Measurements from ENCODE around the gene RFNG. TPM values are rescaled to one million over a fixed set of nuclear protein-coding genes. Genes with fewer than 3 reads are reported as not detected.

The RFNG gene
- total RNA-seq, 1 donor, result 13.7 TPM

DNA sequence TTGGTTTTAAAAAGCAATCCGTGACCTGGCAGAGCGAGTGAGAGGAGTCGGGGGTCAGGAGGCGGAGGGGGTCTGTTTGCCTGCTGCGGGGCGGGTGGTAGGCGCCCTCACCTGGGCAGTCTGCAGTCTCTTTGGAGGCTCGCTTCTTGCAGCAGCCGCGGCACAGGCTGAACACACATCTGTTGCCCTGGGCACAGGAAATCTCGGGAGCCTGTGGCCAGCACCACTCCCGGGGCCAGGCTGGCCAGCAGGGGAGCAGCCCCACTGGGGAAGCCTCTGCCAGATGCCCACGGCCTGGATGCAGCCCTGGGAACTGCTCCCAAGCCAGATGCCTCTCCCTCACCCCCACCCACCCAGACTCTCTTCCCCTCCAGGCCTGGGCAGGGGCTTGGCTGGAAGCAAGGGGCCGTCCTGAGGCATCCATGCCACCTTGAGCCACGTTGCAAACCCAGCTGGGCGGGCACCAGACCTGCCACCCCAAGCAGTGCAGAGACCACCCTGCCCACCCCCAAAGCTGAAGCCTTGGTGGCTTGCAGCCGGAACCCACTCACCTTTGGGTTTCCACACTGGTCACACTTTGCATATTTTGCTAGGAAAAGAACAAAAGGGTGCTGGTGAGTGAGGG, 6.7 kb upstream of the RFNG start:
- H3K9me3 ChIP-seq (ENCODE audit: low read depth, low read length), result no peaks in the 10 kb centered on the region
- H3K4me3 ChIP-seq (ENCODE audit: low read length), result no peak overlapping the region
- no peaks in the 10 kb centered on the region for H3K27me3 ChIP-seq (ENCODE audit: insufficient read depth, low read length)
- peaks cover under 1% of the 10 kb centered on the region for H3K4me1 ChIP-seq (ENCODE audit: insufficient read depth, low read length)

DNA sequence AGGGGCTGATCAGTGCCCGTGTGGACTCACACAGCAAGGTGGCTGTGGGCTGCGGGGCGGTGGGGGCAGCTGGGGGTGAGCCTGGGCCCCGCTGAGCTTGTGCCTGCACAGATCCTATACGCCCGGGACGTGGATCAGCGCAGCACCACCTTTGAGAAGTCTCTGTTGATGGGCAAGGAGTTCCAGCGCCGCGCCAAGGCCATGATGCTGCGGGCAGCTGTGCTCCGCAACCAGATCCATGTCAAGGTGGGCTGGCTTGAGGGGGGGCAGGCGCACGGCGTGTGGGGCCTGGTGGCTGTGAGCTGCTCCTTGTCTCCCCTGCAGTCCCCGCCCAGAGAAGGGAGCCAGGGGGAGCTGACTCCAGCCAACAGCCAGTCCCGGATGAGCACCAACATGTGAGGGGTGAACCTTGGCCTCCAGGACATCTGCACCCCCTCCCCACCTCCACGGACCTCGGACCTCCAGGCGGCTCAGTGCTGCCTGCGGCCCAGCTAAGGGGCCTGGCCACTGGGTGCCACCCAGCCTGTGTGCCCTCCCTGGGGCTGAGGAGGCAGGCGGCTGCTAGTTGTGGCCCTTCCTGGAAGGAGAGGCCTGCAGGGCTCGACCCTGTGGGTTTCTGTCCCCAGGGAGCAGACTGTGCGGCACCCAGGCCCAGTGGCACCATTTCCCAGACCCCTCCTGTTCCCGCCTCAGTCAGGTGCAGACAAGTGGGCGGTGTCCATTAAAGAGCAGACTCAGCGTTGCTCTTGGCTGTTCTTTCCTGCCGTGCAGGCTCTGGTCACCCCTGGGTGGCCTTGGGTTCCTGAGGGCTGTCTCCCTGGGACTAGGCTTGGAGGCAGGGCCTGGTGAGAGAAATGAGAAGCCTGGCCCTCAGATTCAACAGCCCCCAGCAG, 5.4 kb upstream of the RFNG start:
- H3K4me3 ChIP-seq (ENCODE audit: low read length), result no peak overlapping the region
- no peaks in the 10 kb centered on the region for H3K27me3 ChIP-seq (ENCODE audit: insufficient read depth, low read length)
- no peaks in the 10 kb centered on the region for H3K9me3 ChIP-seq (ENCODE audit: low read depth, low read length)
- H3K4me1 ChIP-seq (ENCODE audit: insufficient read depth, low read length), result peaks cover 13% of the 10 kb centered on the region

DNA sequence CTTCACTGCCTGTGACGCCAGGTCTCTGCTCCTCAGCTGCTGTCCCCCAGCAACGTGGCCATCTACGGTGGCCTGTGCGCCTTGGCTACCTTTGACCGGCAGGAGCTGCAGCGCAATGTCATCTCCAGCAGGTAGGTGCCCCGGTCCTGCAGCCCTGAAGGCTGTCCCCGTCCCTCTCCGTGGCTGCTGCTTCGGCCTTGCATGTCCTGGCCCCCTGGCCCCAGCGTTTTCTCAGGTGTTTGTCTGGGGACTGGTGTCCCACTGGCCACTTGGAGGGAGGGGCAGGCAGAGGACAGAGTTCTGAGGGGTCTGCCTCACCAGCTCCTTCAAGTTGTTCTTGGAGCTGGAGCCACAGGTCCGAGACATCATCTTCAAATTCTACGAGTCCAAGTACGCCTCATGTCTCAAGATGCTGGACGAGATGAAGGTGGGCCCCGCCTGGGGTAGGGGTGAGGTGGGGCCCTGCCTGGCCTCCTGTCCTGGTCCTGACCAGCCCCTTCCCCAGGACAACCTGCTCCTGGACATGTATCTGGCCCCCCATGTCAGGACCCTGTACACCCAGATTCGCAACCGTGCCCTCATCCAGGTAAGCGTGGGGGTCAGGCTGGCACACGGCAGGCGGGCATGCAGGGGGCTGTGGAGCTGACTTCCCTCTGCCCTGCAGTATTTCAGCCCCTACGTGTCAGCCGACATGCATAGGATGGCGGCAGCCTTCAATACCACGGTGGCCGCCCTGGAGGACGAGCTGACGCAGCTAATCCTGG, 4.5 kb upstream of the RFNG start:
- Histone ChIP-seq H3K9me3 (ENCODE audit: low read depth, low read length) (no peaks in the 10 kb centered on the region), H3K4me1 (ENCODE audit: insufficient read depth, low read length) (peaks cover 13% of the 10 kb centered on the region), H3K4me3 (ENCODE audit: low read length) (no peak overlapping the region), H3K27me3 (ENCODE audit: insufficient read depth, low read length) (no peaks in the 10 kb centered on the region)

- Histone ChIP-seq H3K4me1 (ENCODE audit: insufficient read depth, low read length) (peaks cover 21% of the 10 kb centered on the region), H3K27me3 (ENCODE audit: insufficient read depth, low read length) (no peaks in the 10 kb centered on the region), H3K4me3 (ENCODE audit: low read length) (no peak overlapping the region), H3K9me3 (ENCODE audit: low read depth, low read length) (no peaks in the 10 kb centered on the region)
Observed at GRCh38 chr17:82055023-82055964, 3.7 kb upstream of the RFNG start.

DNA sequence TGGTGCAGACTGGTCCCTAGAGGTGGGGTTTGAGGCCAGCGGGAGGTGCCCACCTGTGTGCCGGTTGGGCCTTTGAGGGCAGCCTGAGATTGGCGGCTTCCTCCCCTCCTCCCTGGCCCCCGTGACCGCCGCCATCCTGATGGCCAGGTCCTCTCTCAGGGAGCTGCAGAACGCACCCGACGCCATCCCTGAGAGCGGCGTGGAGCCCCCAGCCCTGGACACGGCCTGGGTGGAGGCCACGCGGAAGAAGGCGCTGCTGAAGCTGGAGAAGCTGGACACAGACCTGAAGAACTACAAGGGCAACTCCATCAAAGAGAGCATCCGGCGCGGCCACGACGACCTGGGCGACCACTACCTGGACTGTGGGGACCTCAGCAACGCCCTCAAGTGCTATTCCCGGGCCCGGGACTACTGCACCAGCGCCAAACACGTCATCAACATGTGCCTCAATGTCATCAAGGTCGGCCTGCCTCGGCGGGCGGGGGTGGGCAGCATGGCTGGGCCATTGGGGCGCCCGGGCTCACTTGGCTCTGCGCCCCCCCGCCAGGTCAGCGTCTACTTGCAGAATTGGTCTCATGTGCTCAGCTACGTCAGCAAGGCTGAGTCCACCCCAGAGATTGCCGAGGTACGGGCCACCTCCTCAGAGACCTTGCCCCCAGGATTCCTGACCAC, 2.9 kb upstream of the RFNG start:
- Histone ChIP-seq H3K4me1 (ENCODE audit: insufficient read depth, low read length) (peaks cover 21% of the 10 kb centered on the region), H3K27me3 (ENCODE audit: insufficient read depth, low read length) (no peaks in the 10 kb centered on the region), H3K4me3 (ENCODE audit: low read length) (no peak overlapping the region), H3K9me3 (ENCODE audit: low read depth, low read length) (no peaks in the 10 kb centered on the region)

DNA sequence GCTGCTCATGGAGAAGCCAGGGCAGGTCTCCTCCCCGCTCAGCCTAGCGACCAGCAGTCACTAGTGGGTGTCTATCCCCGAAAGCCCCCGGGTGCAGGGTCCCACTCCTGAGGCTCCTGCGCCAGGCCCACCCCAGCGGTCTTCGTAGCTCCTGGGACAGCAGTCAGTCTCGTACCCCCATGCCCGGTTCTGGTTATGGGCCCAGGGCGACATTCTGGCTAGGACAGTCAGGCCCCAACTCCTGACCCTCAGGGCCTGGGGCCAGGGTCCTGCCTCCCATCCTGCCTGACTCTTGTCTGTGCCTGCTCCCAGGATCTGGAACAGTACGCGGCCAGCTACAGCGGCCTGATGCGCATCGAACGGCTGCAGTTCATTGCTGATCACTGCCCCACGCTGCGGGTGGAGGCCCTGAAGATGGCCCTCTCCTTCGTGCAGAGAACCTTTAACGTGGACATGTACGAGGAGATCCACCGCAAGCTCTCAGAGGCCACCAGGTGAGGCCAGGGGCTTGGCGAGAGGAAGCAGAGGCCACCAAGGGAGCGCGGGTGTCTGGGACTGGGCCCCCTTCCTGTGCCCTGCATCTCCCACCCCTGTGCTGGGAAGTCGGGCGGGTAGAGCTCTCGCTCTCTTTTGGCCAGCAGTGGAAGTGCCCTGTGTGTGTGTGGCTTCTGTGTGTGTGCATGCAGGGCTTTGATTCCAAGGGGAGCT, 2.1 kb upstream of the RFNG start:
- H3K4me3 ChIP-seq (ENCODE audit: low read length), result no peak overlapping the region
- H3K4me1 ChIP-seq (ENCODE audit: insufficient read depth, low read length), result peaks cover 21% of the 10 kb centered on the region
- no peaks in the 10 kb centered on the region for H3K27me3 ChIP-seq (ENCODE audit: insufficient read depth, low read length)
- no peaks in the 10 kb centered on the region for H3K9me3 ChIP-seq (ENCODE audit: low read depth, low read length)

DNA sequence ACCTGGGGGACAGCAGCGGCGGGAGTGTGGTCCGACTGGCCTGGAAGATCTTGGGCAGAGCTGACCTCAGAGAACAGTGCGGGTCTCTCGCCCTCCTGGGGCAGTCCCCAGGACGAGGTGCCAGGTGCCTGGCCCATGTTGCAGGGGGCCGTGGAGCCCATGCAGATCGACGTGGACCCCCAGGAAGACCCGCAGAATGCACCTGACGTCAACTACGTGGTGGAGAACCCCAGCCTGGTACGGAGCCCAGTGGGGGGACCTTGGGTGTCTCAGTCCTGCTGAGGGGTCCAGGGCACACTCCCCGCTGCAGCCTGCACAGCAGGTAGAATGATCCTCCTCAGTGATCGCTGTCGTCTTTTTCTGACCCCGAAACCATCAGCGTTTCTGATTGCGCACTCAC, 1.5 kb upstream of the RFNG start:
- H3K9me3 ChIP-seq (ENCODE audit: low read depth, low read length), result no peaks in the 10 kb centered on the region
- H3K4me3 ChIP-seq (ENCODE audit: low read length), result no peak overlapping the region
- H3K27me3 ChIP-seq (ENCODE audit: insufficient read depth, low read length), result no peaks in the 10 kb centered on the region
- peaks cover 21% of the 10 kb centered on the region for H3K4me1 ChIP-seq (ENCODE audit: insufficient read depth, low read length)

GRCh38 chr17:82052638-82053059, 1.0 kb upstream of the RFNG start:
- Histone ChIP-seq H3K4me1 (ENCODE audit: insufficient read depth, low read length) (peaks cover 21% of the 10 kb centered on the region), H3K4me3 (ENCODE audit: low read length) (peak overlapping the region; percentile 56), H3K9me3 (ENCODE audit: low read depth, low read length) (no peaks in the 10 kb centered on the region), H3K27me3 (ENCODE audit: insufficient read depth, low read length) (no peaks in the 10 kb centered on the region)

- Histone ChIP-seq H3K4me1 (ENCODE audit: insufficient read depth, low read length) (peaks cover 21% of the 10 kb centered on the region), H3K27me3 (ENCODE audit: insufficient read depth, low read length) (no peaks in the 10 kb centered on the region), H3K9me3 (ENCODE audit: low read depth, low read length) (no peaks in the 10 kb centered on the region), H3K4me3 (ENCODE audit: low read length) (peak overlapping the region; percentile 56)
Observed at GRCh38 chr17:82050761-82051641, 610 bp downstream of the RFNG start.

DNA sequence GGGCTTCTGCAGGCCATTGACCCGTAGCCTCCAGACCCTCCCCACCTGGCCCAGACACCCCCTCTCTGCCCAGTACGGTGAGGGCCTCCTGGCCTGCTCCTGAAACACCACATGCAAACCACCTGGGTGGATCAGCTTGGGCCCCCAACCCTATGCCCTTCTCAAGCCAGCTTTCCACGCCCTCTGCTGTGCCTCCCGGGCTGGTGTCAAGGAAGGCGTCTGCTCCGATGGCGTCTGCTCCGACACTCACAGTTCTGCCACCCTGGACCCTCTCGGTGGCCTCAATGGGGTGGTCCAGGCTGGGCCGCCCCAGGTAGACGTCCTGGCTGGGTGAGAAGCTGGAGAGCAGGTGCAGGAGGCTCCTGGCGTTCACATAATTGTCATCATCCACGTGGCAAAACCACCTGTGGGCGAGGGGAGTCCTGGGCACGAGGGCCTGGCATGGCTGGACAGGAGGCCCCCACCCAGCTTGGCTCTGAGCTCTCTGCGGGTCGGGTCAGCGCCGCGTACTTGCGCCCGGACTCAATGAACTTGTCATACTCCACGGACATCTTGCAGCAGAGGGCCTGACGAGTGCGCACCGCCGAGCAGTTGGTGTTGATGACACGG, 1.4 kb downstream of the RFNG start:
- no peaks in the 10 kb centered on the region for H3K9me3 ChIP-seq (ENCODE audit: low read depth, low read length)
- no peaks in the 10 kb centered on the region for H3K27me3 ChIP-seq (ENCODE audit: insufficient read depth, low read length)
- peaks cover 21% of the 10 kb centered on the region for H3K4me1 ChIP-seq (ENCODE audit: insufficient read depth, low read length)
- no peak overlapping the region for H3K4me3 ChIP-seq (ENCODE audit: low read length)

DNA sequence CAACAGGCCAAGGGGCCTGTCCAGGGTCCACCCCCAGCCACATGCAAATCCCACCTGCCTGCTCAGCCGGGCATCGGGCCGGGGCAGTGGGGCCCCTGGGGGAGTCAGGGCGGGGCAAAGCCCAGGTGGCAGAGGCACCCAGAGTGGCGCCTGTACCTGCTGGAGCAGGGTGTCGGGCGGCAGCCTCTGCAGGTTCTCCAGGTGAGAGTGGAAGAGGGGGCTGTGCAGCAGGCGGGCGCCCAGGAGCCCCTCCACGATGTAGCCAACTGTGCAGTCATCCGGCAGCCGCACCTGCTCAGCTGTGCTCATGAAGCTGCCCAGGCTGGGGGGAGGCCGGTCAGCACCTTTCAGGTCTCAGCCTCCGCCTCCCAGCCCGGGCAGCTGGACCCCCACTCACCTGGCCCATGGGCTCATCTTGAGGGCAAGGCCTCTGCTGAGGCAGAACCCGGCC, 2.1 kb downstream of the RFNG start:
- no peak overlapping the region for H3K4me3 ChIP-seq (ENCODE audit: low read length)
- peaks cover 21% of the 10 kb centered on the region for H3K4me1 ChIP-seq (ENCODE audit: insufficient read depth, low read length)

GRCh38 chr17:82049106-82049505, 2.5 kb downstream of the RFNG start:
- no peaks in the 10 kb centered on the region for H3K27me3 ChIP-seq (ENCODE audit: insufficient read depth, low read length)
- peaks cover 21% of the 10 kb centered on the region for H3K4me1 ChIP-seq (ENCODE audit: insufficient read depth, low read length)
- H3K9me3 ChIP-seq (ENCODE audit: low read depth, low read length), result no peaks in the 10 kb centered on the region
- H3K4me3 ChIP-seq (ENCODE audit: low read length), result no peak overlapping the region

More for the DNA sequence above, 2.1 kb downstream of the RFNG start:
- Histone ChIP-seq H3K27me3 (ENCODE audit: insufficient read depth, low read length) (no peaks in the 10 kb centered on the region), H3K9me3 (ENCODE audit: low read depth, low read length) (no peaks in the 10 kb centered on the region)
